ENCODE data around the gene NUBP1.

- no peak for TF ChIP-seq RFX5 (IDR thresholded peaks at IDR 0.05; ENCODE audit: low read depth, low read length)
- no peak for TF ChIP-seq NFE2 (IDR thresholded peaks at IDR 0.05; ENCODE audit: low read depth)
- TF ChIP-seq HNRNPK (IDR thresholded peaks at IDR 0.05; ENCODE audit: low read depth, low read length, poor library complexity, severe bottlenecking), result no peak
- TF ChIP-seq CUX1 (CRISPR knock-in tag; IDR thresholded peaks at IDR 0.05), result no peak
- no peak for TF ChIP-seq ELF1 (tag; IDR thresholded peaks at IDR 0.05)
- TF ChIP-seq CTCF (IDR thresholded peaks at IDR 0.05 in 2 of 3, conservative IDR thresholded peaks at IDR 0.05 in 1 of 3; ENCODE audit: insufficient read depth in 2 of 3, low read depth in 1 of 3, low read length in 3 of 3), result no peak
- TF ChIP-seq ZNF384 (IDR thresholded peaks at IDR 0.05; ENCODE audit: low read depth, low read length), result no peak
Observed at GRCh38 chr16:10787304-10787703, 43.7 kb downstream of the NUBP1 start.

Data from K562 (cell line).